Measurements from ENCODE around the gene RXFP3. TPM values are rescaled to one million over a fixed set of nuclear protein-coding genes. Genes with fewer than 3 reads are reported as not detected.

The RXFP3 gene
- total RNA-seq, 3 donors from 2014 or later: not detected

DNA sequence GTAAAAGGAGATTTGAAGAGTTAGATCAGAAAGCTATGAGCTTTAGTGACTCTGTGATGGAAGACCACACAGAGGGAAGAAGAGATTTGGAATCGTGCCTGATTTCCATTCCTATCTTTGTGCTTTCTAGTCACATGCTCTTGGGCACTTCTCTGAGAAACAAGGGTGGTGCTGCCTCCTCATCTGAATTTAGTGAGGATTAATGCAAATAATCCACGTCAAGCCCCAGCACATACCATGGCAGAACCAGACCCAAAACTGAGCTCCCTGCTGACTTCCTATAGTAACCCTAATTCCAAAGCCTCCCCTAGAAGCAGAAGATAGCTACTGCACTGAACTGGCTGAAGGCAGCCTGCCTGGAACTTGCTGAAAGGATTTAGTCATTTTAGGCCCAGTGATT, 30.6 kb downstream of the RXFP3 start:
- DNase-seq (no peak), ATAC-seq (no peak)
- no peak overlapping the region for H3K4me3 ChIP-seq
- no peaks in the 10 kb centered on the region for H3K9me3 ChIP-seq
- intact Hi-C loops (cut with DNase I, micrococcal nuclease): no loop called here
- H3K4me1 ChIP-seq (ENCODE audit: low read depth): no peaks in the 10 kb centered on the region
- TF ChIP-seq, protein P1, sequence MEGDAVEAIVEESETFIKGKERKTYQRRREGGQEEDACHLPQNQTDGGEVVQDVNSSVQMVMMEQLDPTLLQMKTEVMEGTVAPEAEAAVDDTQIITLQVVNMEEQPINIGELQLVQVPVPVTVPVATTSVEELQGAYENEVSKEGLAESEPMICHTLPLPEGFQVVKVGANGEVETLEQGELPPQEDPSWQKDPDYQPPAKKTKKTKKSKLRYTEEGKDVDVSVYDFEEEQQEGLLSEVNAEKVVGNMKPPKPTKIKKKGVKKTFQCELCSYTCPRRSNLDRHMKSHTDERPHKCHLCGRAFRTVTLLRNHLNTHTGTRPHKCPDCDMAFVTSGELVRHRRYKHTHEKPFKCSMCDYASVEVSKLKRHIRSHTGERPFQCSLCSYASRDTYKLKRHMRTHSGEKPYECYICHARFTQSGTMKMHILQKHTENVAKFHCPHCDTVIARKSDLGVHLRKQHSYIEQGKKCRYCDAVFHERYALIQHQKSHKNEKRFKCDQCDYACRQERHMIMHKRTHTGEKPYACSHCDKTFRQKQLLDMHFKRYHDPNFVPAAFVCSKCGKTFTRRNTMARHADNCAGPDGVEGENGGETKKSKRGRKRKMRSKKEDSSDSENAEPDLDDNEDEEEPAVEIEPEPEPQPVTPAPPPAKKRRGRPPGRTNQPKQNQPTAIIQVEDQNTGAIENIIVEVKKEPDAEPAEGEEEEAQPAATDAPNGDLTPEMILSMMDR (IDR thresholded peaks at IDR 0.05): no peak
- H3K36me3 ChIP-seq (ENCODE audit: low read depth): no peaks in the 10 kb centered on the region

DNA sequence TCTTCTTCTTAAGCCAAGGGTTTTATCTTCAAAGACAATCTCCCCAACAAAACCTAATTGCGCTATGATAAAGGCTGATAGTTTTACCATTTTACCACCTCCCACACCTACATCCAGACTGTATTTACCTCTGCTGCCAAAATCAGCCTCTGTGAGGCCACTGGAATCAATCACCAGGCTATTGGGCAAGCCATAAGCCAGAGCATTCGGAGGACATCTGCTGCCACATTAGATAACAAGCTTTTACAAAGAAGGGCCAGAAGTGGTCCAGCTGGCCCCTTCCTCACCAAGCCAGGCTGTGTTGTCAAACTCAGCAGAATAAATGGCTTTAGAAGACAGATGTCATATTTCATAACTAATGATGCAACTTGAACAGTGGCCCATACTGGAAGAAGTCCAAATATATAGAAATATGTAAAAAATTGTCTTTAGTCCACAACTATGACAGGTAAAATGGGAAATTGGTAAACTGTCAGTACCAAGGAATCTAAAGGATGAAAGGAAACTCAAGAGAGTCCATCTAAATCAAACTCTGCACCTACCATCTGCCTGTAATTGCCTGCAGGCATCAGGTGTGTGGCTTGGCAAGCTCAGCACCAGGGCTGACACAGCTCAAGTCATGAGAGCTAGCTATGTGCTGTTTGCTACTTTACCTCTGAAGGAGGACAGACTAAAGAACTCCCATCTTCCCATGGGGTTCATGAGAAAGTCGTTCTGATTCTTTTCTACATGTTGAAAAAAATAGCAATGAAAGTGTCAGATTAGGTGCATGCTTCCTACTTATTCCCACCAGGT, 32.2 kb downstream of the RXFP3 start:
- no peak for ATAC-seq
- no peak for DNase-seq
- TF ChIP-seq, protein P1 (IDR thresholded peaks at IDR 0.05): no peak
- Histone ChIP-seq H3K36me3 (ENCODE audit: low read depth) (no peaks in the 10 kb centered on the region), H3K4me1 (ENCODE audit: low read depth) (no peaks in the 10 kb centered on the region), H3K4me3 (no peak overlapping the region), H3K9me3 (no peaks in the 10 kb centered on the region)
- intact Hi-C loops (cut with DNase I, micrococcal nuclease): no loop called here

DNA sequence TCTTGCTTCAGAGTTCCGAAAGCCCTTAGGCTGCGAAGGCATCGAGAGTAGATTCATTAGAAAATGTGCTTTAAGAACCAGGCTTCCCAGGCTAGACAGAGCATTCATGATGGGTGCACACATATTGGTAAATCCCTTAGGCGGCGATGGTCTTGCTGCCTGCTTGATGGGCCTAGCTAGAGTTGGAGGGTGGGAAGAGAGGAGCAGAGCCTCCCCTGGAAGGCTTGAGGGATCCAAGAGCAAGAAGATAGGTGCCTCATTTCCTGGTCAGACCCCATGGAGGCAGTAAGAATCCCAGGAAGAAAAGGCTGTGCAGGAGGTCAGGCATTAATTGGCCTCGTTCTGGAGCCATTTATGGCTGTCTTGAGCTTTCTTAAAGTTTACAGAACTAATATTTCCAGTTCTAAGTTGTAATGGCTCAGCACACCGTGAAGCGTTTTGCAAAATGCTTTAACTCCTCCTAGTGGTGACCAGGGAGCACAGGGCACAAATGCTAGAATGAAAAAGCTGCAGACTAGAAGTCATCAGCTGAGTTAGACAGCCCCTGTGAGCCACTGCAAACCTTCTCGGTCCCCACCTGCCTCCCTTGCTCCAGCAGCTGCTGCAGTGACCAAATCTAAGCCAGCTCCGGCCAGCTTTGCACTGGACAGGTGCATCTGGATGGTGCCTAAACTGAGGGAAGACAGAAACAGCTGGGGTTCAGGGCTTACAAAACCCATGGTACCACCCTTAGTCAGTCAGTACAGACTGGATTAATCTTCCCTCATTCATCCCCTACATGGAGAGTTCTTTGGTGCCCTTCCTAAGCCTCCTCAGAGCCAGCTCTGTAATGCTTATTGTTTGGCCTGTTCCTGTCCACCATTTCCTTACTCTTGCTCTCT, 33.6 kb downstream of the RXFP3 start:
- Histone ChIP-seq H3K4me1 (ENCODE audit: low read depth) (no peaks in the 10 kb centered on the region), H3K9me3 (no peaks in the 10 kb centered on the region), H3K36me3 (ENCODE audit: low read depth) (no peaks in the 10 kb centered on the region), H3K4me3 (no peak overlapping the region)
- peak in 1 of 3 donors; percentile 4 for DNase-seq
- intact Hi-C loops (cut with DNase I, micrococcal nuclease): no loop called here
- TF ChIP-seq, protein P1 (IDR thresholded peaks at IDR 0.05): no peak
- ATAC-seq: peak; percentile 52

DNA sequence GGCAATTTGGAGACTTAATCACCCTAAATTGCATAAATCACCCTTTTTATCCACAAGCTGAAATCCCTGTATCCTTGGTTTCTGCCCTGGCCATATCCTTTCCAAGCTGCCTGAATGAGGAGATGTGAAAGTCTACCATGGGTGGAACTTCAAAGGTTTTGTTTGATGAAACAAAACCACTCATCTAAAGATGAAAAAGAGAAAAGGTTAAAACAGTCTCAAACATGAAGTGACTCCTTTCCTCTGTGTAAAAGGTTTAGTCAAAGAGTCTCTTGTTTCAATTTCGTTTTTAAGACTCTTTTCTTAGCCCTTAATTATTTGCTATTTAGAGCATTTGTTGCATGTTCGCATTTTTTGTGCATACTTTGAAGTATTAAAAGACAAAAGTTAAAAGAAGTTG, 37.1 kb downstream of the RXFP3 start:
- H3K9me3 ChIP-seq: no peaks in the 10 kb centered on the region
- intact Hi-C loops (cut with DNase I, micrococcal nuclease): no loop called here
- ATAC-seq: no peak
- H3K36me3 ChIP-seq (ENCODE audit: low read depth): no peaks in the 10 kb centered on the region
- TF ChIP-seq, protein P1 (IDR thresholded peaks at IDR 0.05): no peak
- no peak overlapping the region for H3K4me3 ChIP-seq
- DNase-seq: no peak
- H3K4me1 ChIP-seq (ENCODE audit: low read depth): no peaks in the 10 kb centered on the region

DNA sequence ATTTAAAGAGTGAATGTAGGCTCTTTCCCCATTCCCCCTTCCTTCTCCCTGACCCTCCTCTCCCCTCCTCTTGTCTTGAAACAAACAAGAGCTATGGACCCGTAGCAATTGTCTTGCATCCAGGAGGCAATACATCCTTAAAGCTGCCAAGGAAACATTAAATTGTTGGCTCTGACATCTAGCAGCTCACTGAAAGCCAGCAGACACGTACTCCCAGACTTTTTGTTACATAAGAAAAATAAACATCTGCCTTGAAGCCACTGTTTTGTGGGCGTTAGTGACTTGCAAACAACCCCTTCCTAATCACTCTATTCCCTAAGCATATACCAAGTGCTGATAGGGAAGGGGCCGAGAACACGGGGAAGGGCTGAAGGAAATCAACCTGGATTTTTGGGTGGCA, 39.7 kb downstream of the RXFP3 start:
- TF ChIP-seq, protein P1 (IDR thresholded peaks at IDR 0.05): no peak
- Histone ChIP-seq H3K36me3 (ENCODE audit: low read depth) (no peaks in the 10 kb centered on the region), H3K4me3 (no peak overlapping the region), H3K9me3 (no peaks in the 10 kb centered on the region), H3K4me1 (ENCODE audit: low read depth) (no peaks in the 10 kb centered on the region)
- ATAC-seq (no peak), DNase-seq (no peak)
- intact Hi-C loops (cut with DNase I, micrococcal nuclease): no loop called here
